GM12892 (cell line): ENCODE results near the gene ARHGDIG.

Experiments
- DNase-seq: peaks from one replicate; pipeline ENCODE4 v3.0.0; 2011; ENCODE audit not compliant: insufficient read length
- FAIRE-seq: peaks from 2 replicates; lab custom pipeline; 2011; peaks lifted over from hg19 to GRCh38; lab: Jason Lieb, UNC
- POLR2A ChIP-seq: IDR thresholded peaks from 2 replicates; pipeline ENCODE4 v1.6.1; 2011; ENCODE audit warnings: low read depth, low read length, control low read depth
- POLR2AphosphoS5 ChIP-seq: IDR thresholded peaks from 2 replicates; pipeline ENCODE4 v1.6.1; 2011; ENCODE audit warnings: low read depth, low read length, control low read depth
- TAF1 ChIP-seq: IDR thresholded peaks from 2 replicates; pipeline ENCODE4 v1.6.1; 2011; ENCODE audit warnings: low read depth, mild to moderate bottlenecking, control low read depth, low read length, borderline replicate concordance

The ARHGDIG gene

GRCh38 chr16:291539-291938 is 11.1 kb downstream of the ARHGDIG start:
- DNase-seq (no peak), FAIRE-seq (no peak)
- TF ChIP-seq TAF1 (no peak), POLR2A (no peak), POLR2AphosphoS5 (no peak)

- FAIRE-seq (no peak), DNase-seq (no peak)
Measured at GRCh38 chr16:293043-293775, 12.8 kb downstream of the ARHGDIG start.

GRCh38 chr16:296276-296675 is 15.9 kb downstream of the ARHGDIG start:
- no peak for DNase-seq

More at GRCh38 chr16:293043-293775, 12.8 kb downstream of the ARHGDIG start:
- TF ChIP-seq POLR2AphosphoS5 (no peak), TAF1 (no peak), POLR2A (no peak)

GRCh38 chr16:296806-297510 is 16.6 kb downstream of the ARHGDIG start:
- TF ChIP-seq POLR2A (no peak), POLR2AphosphoS5 (no peak), TAF1 (no peak)
- FAIRE-seq (no peak), DNase-seq (no peak)

More at GRCh38 chr16:296276-296675, 15.9 kb downstream of the ARHGDIG start:
- FAIRE-seq, result no peak
- no peak for TF ChIP-seq TAF1
- TF ChIP-seq POLR2AphosphoS5, result no peak
- TF ChIP-seq POLR2A, result no peak

GRCh38 chr16:297832-298231 is 17.4 kb downstream of the ARHGDIG start:
- TF ChIP-seq TAF1, result no peak
- FAIRE-seq, result no peak
- no peak for DNase-seq

GRCh38 chr16:301235-301634 is 20.8 kb downstream of the ARHGDIG start:
- DNase-seq (no peak), FAIRE-seq (no peak)
- TF ChIP-seq POLR2AphosphoS5 (no peak), POLR2A (no peak), TAF1 (no peak)

- FAIRE-seq (no peak), DNase-seq (no peak)
- TF ChIP-seq POLR2A (no peak), POLR2AphosphoS5 (no peak), TAF1 (no peak)
Measured at GRCh38 chr16:301950-302349, 21.6 kb downstream of the ARHGDIG start.

GRCh38 chr16:303760-304505 is 23.5 kb downstream of the ARHGDIG start:
- DNase-seq (no peak), FAIRE-seq (no peak)
- TF ChIP-seq POLR2AphosphoS5 (no peak), TAF1 (no peak), POLR2A (no peak)

GRCh38 chr16:305916-306626 is 25.7 kb downstream of the ARHGDIG start:
- FAIRE-seq, result no peak
- TF ChIP-seq POLR2AphosphoS5, result no peak
- no peak for TF ChIP-seq TAF1
- no peak for TF ChIP-seq POLR2A
- no peak for DNase-seq

GRCh38 chr16:306911-307370 is 26.6 kb downstream of the ARHGDIG start:
- TF ChIP-seq TAF1 (no peak), POLR2A (no peak), POLR2AphosphoS5 (no peak)
- DNase-seq, result no peak
- FAIRE-seq, result no peak
